Fibroblast of skin of right quadriceps (primary cell): ENCODE results near the gene DOK5.
A peak's percentile ranks its signal among the peaks of the same experiment; 100 is the strongest.

Experiments
- DNase-seq: peaks from one replicate; pipeline ENCODE4 v3.0.0-alpha.2; 2013

DOK5 gene

DNA sequence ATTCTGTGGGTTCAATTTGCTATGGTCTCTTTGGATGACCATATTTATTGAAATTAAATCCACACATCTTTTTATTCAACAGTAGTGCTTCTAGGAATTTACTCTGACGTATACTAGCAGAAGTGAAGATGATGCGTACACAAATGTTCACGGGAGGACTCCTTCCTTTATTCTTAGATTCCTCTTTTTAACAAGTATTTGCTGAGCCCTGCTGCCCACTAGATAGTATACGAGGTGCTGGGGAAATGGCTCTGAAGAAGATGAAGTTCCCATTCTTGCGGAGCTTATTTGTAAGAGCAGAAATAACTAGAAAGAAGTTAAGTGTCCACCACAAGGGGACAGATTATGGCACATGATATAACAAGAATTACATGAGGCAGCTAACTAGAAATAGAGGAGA, 145.2 kb downstream of the DOK5 start:
- no peak for DNase-seq

DNA sequence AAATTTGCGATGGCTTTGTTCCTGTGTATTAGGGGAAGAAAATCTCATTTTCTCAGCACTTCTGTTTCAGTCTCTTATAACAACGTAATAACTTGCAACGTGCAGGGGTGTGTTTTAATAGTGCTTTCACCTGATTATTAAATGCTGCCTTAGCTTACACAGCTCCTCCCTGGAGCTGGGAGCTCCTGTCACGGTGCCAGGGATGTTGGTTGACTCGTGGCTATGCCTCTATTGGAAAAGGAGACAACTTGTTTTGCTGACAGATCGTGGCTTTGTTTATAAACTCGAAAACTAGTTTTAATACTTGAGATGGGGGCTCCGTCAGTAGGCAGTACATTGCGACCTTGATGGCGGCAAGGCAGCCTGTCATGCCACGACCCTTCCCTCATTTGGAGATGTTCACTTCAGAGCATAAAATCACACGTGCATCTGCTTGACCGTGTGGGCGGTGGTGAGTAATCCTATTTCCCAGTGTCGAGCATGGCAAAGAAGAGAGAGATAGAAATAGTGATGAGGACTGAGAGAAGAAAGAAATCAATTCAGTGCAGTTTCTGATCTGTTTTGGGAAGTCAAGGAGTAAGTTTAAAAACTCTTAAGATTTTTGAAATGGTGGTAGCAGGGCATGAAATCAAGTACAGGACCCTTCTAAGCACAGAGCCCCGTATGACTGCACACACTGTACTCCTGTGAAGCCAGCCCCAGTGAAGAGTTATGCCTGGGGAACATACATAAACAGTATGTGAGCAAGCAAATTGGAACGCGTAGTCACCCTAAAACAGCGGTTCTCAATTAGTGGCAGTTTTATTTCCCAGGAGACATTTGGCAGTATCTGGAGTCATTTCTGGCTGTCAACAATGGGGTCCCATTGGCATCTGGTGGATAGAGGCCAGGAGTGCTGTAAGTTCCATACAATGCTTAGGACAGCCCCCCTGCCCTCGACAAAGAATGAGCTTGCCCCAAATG, 147.2 kb downstream of the DOK5 start:
- DNase-seq = peak; percentile 91

DNA sequence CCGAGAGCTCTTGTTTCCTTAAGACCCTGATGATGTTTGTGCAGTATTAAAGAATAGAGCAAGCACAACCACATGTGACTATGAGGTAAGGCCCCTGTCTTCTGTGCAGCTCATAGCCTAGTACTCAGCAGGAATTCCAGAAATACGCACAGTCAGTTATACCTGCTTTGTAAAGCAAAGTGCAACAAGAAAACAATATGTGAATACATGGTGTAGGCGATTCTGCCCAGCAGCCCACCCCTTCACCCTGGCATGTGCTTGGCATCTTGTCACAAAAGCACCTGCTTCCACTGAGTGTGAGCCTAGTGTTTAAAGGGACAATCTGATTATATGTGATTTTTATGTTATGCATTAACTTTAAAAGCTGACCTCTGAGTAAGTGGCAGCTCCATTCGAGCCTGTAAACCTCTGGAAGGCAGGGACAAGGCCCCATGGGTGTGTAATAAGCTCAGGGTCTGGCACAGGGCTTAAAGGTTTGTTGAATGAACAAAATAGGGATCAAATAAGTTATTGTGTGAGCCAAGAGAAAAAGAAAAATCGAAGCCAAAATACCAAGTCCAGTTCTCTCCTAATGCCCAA, 148.7 kb downstream of the DOK5 start:
- no peak for DNase-seq

DNA sequence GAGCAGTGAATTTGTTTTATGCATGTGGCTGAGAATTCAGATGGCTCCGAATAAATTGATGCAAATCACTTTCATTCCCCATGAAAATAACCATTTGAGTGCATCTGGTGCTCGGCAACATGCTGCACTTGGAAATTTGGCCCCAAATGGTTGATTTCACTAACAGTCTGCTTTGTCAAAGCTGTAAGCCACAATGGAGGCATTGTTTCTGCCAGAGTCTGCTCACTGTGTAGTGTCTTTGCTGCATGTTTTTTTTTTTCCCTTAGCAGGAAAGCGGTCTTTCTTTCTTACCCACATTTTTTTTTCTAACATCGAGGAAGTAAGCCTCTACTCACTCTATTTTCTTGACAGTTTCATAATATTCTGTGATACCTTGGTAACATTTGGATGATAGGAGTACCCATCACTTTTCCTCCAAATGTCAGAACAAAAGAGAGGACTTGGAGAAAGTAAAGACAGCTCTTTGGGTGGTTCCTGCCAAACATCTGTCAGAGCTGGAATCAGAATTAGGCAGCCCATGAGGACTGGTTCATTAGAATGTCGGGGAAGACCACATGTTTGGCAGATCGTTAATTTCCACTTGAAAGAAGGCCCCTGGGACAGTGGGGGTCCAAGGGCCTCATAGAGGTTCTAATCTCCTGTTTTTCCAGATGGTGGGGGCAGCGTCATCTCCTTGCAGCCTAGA, 149.5 kb downstream of the DOK5 start:
- DNase-seq = peak; percentile 52

DNA sequence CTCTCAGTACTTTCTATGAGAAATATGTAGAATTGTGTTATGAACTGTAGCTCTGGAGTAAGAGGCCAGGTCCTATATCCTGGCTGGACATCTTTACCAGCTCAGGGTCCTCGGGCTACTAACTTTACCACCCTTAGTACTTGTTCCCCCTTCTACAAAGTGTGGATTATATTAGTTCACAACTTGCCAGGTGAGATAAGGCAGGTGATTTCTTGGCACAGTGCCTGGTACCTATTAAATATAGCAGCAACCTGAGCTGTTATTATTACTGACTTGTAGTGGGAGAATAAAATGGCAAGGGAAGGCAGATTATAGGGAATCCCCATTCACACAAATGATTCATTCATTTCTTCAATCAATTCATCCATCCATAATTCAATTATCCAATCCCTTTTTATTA, 150.1 kb downstream of the DOK5 start:
- DNase-seq = no peak

DNA sequence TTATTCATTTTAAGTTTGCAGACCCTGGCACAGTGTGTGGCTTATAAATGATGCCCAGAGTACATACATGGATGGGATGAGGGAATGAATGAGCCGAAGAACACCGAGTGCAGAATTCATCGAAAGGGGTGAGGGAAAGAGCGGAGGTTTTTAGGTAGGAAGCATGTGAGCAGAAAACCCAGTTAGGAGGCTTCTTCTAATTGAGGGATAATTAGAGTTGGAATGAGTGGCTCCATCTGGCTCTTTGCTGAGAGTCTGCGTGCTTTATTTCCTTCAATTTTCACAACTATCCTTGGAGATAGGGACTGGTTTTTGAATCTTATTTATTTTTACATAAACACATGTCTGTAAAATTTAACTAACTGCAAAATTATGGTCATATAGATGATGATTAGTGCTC, 150.7 kb downstream of the DOK5 start:
- DNase-seq = no peak

DNA sequence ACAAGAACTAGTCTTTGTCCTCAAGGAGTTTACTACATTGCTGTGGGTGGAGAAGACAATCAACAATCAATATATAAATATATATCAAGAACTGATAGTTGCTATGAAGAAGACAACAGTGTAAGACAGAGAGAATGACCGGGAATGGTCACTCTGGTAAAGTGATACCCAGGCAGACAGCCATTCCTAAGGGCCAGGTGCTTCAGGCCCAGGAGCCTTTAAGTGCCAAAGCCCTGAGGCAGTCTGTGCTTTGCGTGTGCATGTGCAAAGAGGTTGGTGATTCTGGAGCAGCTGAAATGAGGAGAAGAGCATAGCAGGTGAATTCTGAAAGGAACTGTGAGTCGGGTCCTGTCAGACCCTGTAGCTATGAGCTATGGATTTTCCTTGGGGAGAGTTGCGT, 154.2 kb downstream of the DOK5 start:
- DNase-seq = no peak

DNA sequence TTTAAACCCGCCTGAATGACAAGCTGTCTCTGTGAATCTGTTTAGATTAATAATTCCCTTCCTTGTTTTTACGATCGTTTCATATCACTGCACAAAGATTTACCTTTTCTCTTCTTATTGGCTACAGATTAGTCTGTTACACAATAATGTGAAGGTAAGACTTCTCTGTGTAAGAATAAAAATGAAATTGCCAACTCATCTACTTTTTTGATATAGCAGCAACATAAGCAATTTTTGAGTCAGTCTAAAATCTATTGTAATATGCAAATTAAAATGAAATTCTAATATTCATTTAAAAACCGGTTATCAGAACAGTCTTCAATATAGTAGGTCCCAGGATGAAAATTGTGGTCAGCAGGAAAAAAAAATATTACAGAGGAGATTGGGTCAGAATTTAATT, 155.2 kb downstream of the DOK5 start:
- no peak for DNase-seq

DNA sequence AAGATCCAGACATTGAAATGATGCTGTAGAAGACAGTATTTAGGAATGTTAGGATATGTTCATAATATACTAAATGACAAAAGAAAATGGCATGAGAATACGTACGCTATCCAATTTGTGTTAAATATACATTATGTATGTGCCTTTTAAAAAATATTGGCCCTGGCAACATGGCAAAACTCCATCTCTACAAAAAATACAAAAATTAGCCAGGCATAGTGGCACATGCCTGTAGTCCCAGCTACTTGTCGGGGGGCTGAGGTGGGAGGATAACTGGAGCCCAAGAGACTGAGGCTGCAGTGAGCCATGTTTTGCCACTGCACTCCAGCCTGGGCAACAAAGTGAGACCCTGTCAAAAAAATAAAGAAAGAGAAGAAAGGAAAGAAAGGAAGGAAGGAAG, 155.7 kb downstream of the DOK5 start:
- no peak for DNase-seq

DNA sequence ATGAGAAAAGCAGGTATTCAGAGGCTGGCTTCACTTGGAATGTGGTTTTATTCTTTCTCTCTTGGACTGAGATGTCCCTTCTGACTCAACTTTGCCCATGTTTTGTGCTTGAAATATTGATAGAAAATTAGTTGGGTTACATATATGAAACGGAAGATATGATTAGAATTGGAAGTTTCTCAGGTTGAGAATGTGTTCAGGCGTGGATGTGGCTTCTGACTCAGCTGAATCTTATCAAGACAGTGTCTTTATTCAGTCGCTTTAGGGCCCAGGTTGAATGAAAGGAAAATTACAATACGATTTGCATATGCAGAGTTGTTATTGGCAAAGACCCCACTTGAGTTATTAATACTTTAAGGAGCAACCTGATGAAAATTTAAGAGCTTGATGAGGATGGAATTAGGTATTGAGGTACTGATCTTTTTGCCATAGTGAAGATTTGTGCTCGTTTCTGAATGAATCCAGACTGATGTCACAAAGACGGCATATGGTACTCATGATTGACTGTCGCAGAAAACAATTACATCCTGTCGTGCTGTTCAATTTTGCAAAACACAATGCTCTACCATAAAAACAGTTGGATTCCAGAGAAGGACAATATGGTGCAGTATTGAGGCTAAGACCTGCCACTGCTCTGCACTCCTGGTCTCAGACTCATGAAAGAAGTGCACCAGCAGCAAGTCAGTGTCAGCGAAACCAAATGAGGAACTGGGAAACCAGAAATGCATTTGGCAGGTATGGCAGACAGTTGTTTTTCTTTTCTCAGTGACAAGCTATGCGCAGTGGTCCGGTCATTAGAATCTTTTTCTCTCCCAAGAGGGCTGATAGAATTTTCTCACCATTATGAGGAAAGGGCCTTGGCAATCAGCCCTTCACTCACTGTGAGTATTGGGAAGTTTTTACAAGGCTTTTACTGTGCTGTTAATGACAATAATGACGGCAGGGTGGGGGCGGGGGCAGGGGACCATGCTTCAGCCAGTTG, 158.3 kb downstream of the DOK5 start:
- no peak for DNase-seq

DNA sequence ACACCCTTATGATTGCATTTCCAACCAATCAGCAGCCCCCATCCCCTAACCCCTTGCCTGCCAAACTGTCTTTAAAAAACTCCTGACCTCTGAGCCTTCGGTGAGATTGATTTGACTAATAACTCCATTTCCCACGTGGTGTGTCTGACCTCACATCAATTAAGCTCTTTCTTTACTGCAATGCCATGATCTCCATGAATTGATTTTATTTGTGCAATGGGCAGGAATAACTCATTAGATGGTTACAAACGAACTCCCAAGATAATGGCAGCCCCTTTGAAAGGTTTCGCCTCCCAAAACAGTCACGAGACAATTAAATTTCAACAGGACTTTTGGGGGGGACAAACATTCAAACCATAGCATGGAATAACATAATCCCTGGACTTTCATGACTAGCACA, 161.2 kb downstream of the DOK5 start:
- DNase-seq = no peak

DNA sequence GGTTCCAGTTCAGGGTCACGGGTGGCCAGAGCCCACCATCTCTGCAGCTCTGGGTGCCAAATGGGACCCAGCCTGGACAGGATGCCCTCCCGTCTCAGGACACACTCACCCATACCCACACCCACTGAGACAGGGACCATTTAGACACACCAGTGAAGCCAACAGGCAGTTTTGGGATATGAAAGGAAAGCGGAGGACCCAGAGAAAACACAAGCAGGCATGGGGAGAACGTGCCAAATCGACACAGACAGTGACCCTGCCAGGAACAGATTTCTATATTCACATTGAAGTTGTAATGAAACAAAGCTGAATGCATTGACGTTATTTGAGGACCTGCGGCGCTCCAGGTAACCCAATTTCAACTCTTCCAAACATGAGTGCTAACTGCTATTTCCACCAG, 164.5 kb downstream of the DOK5 start:
- no peak for DNase-seq

DNA sequence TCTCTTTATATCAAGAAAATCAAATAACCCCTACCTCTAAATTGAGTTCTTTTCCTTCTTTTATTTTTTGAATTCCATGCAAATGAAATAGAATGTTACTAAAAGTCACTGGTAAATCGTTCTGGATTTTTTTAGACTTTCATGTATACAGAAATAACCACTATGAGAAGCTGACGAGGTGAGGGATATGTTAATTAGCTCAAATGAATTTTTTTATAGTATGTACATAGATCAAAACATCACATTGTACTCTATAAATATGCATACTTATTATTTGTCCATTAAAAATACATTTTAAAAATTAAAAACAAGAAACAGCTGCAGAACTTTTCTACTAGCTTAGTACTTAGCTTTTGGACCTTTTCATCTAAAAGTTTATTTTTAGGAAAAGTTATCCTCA, 165.4 kb downstream of the DOK5 start:
- no peak for DNase-seq

DNA sequence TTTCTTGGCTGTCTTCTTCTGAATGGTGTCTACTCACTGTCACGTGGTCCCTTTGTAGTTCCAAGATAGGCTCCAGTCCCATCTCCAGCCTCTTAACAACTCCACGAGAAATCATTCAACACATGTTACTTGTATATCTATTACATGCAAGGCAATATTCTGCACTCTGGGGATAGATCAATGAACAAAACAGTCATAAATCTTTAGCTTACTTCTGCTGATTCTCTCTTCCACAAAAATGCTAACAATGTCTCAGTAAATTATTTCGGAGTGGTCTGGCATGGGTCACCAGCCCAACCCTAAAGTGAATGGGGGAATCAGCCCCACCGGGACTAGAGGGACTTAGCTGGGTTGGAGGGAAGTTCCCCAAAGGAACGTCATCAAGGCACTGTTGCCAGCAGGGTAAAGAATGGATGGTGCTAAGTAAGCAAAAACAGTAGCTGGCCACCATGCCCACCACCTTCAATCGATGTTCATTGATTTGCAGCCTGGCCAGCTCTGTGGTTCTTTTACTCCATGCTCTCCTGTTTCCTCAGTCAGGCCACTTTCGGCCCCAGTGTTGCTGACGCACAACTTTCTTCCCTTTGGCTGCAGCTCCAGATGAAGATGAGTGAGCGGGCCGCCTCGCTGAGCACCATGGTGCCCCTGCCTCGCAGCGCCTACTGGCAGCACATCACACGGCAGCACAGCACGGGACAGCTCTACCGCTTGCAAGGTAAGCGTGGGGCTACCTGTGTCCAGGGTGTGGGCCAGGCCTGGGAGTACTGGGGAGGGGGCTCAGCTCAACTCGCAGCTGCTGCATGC, 167.7 kb downstream of the DOK5 start:
- DNase-seq = peak; percentile 72

DNA sequence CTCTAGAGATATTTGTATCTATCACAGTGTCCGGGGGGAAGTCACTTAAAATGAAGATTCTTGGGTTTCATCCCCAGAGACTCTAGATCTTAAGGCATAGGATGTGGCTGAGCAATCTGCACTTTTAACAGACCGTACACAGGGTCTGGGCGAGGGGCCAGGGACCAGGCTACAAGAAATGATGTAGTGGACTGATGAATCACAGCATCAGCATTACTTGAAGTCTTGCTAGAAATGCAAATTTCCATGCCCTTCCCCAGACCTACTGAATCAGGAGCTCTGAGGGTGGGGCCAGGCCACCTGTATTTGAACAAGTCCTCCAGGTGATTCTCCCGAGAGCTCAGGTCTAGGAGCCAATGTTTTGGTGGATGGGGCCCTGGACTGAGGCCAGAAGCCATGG, 168.4 kb downstream of the DOK5 start:
- DNase-seq = peak; percentile 96

DNA sequence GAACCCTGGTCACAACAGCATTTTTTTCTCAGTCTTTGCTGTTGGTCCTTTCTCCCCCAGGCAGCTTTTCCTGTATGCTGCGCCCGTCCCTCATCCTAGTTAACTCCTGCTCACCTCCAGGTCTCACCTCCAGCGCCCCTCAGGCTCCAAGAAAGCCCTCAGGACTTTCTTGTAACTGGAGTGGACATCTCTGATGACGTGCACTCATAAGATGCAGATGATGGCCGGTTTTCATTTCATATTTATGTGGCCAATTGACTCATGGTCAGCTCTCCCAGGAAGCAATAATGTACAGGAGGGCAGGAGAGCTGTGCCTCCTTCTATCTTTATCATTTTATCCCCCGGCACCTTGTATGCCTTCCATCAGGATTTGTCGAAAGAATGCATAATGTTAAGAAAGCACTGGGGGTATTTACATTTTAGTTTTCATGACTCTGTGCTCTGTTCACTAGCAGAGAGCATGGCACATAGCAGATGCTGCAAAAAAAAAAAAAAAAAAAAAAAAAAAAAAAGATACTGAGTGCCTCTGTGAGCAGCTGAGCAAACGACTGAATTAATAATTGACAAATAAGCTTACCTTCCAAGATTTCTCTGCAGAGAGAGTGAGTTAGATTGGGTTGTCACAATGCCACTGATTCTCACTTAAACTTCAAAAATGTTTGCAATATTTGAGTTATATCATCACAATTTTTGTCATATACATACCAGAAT, 170.2 kb downstream of the DOK5 start:
- DNase-seq = no peak

DNA sequence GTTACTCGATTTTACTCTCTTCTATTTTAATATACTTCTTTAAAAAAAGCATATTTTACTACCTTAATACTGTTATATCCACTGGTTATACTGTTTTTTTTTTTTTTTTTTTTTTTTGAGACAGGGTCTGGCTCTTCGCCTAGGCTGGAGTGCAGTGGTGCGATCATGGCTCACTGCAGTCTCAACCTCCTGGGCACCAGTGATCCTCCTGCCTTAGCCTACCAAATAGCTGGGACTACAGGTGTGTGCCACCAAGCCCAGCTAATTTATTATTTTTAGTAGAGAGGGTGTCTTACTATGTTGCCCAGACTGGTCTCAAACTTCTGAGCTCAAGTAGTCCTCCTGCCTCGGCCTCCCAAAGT, 170.7 kb downstream of the DOK5 start:
- no peak for DNase-seq

DNA sequence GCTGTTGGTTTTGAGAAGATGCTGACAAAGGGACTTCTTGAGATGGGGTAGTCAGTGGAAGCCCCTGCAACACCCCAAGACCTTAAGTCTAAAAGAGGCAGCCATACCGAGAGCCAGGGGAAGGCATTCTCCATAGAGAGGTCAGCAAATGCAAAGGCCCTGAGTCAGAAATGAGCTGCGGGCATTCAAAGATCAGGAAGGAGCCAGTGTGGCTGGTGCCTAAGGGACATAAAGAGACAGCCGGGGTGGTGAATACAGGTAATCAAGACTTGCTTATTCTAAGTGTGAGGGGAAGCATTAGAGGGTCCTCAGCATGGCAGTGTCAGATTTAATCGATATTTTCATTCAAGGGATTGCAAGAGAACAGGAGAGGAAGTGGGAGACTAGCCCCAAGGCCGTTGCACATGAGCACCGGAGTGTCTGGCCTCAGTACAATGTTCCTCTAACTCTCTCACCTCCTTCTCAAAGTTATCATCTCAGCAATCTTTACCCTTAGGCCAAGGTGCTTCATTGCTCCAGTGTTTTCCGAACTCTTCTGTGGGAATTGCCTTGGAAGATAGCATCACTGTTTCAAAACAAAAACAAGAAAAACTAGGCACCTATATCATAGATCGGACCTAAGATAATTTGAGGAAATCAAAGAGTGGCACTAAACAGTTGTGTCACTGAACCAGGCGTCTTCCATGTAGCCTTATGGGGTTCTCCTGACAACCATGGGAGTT, 173.2 kb downstream of the DOK5 start:
- DNase-seq = no peak

DNA sequence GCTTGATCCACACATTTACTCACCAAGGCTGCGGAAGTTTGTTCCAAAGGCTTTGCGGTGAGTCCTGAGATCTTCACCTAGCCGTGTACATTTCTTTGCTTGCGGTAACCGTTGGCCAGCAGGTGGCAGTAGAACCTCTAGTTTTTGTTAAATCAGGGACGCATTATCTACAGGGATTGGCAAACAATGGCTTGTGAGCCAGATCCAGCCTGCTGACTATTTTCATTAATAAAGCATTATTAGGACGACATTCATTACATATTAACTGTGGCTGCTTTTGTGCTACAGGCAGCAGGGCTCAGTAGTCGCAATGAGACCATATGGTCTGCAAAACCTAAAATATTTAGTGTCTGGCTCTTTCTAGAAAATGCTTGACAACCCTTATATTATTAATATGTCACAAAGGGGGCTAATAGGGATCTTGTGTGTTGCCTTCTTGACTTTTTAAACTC, 174.1 kb downstream of the DOK5 start:
- DNase-seq = peak; percentile 75

DNA sequence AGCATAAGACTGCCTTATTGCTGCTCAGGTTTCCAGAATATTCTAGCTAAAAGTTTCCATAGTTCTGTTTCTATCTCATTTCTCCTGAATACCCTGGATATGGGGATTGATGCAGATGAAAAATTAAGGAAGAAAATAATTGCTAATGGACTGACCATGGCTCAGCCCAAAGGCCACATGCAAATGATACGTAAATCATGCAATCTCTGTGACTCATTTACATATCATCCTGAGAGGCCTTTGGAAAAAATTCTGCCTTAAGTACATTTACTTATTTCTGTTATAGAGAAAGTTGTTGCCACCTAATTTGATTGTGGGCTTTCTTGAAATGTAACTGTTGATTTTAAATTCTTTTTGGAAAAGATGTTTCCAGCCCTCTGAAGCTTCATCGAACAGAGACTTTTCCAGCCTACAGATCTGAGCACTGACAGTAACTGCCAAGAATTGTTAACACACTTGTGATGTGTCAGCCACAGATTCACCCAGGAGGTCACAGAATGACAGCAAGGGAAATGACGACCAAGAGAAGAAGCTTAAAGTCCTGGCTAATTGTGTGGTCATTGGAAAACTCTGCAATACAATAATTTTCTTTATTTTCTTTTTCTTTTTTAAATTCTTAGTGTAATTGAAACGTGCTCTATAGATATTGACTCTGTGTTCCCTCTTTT, 174.8 kb downstream of the DOK5 start:
- peak; percentile 49 for DNase-seq
